Measurements from ENCODE around the gene SOX1.
A peak's percentile ranks its signal among the peaks of the same experiment; 100 is the strongest.

Gene SOX1

DNA sequence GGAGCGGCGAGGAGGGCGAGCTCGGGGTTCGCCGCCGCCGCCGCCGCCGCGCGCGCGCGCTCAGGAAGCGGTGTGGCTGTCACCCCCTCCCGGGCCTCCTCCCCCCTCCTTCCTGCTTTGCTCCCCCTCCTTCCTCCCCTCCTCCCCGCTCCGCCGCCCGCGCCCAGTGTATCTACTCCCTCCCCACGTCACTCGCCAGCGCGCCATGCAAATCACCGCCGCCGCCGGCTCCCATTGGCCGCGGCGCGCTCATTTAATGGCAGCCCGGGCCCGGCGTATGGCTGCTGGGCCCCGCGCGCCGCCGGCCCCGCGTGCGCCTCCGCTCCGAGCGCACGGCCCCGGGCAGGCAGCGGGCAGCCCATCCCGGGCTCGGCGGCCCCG is 335 bp upstream of the SOX1 start:
- Histone ChIP-seq H3K9ac (ENCODE audit: low read length) (no peak overlapping the region), H3K4me3 (ENCODE audit: low read length) (no peak overlapping the region), H3K27me3 (replicated peaks; ENCODE audit: control insufficient read depth, insufficient read depth, low read length) (peaks cover 68% of the 10 kb centered on the region), H3K4me1 (ENCODE audit: control insufficient read depth, insufficient read depth, low read length) (no peaks in the 10 kb centered on the region), H3K9me3 (ENCODE audit: control insufficient read depth, low read length) (no peaks in the 10 kb centered on the region), H3K36me3 (ENCODE audit: control insufficient read depth, insufficient read depth, low read length, severe bottlenecking) (no peaks in the 10 kb centered on the region)
- peak; percentile 38 for DNase-seq (ENCODE audit: low read depth)

DNA sequence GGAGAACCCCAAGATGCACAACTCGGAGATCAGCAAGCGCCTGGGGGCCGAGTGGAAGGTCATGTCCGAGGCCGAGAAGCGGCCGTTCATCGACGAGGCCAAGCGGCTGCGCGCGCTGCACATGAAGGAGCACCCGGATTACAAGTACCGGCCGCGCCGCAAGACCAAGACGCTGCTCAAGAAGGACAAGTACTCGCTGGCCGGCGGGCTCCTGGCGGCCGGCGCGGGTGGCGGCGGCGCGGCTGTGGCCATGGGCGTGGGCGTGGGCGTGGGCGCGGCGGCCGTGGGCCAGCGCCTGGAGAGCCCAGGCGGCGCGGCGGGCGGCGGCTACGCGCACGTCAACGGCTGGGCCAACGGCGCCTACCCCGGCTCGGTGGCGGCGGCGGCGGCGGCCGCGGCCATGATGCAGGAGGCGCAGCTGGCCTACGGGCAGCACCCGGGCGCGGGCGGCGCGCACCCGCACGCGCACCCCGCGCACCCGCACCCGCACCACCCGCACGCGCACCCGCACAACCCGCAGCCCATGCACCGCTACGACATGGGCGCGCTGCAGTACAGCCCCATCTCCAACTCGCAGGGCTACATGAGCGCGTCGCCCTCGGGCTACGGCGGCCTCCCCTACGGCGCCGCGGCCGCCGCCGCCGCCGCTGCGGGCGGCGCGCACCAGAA is 1.1 kb downstream of the SOX1 start:
- DNase-seq (ENCODE audit: low read depth), result no peak
- H3K27me3 ChIP-seq (replicated peaks; ENCODE audit: control insufficient read depth, insufficient read depth, low read length), result peaks cover 64% of the 10 kb centered on the region
- no peak overlapping the region for H3K9ac ChIP-seq (ENCODE audit: low read length)
- no peaks in the 10 kb centered on the region for H3K36me3 ChIP-seq (ENCODE audit: control insufficient read depth, insufficient read depth, low read length, severe bottlenecking)
- no peak overlapping the region for H3K4me3 ChIP-seq (ENCODE audit: low read length)
- H3K4me1 ChIP-seq (ENCODE audit: control insufficient read depth, insufficient read depth, low read length), result no peaks in the 10 kb centered on the region
- H3K9me3 ChIP-seq (ENCODE audit: control insufficient read depth, low read length), result no peaks in the 10 kb centered on the region

DNA sequence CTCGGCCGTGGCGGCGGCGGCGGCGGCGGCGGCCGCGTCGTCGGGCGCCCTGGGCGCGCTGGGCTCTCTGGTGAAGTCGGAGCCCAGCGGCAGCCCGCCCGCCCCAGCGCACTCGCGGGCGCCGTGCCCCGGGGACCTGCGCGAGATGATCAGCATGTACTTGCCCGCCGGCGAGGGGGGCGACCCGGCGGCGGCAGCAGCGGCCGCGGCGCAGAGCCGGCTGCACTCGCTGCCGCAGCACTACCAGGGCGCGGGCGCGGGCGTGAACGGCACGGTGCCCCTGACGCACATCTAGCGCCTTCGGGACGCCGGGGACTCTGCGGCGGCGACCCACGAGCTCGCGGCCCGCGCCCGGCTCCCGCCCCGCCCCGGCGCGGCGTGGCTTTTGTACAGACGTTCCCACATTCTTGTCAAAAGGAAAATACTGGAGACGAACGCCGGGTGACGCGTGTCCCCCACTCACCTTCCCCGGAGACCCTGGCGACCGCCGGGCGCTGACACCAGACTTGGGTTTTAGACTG is 1.7 kb downstream of the SOX1 start:
- H3K4me3 ChIP-seq (ENCODE audit: low read length), result no peak overlapping the region
- no peak for DNase-seq (ENCODE audit: low read depth)
- H3K9ac ChIP-seq (ENCODE audit: low read length), result no peak overlapping the region
- H3K36me3 ChIP-seq (ENCODE audit: control insufficient read depth, insufficient read depth, low read length, severe bottlenecking), result no peaks in the 10 kb centered on the region
- peaks cover 61% of the 10 kb centered on the region for H3K27me3 ChIP-seq (replicated peaks; ENCODE audit: control insufficient read depth, insufficient read depth, low read length)
- no peaks in the 10 kb centered on the region for H3K4me1 ChIP-seq (ENCODE audit: control insufficient read depth, insufficient read depth, low read length)
- no peaks in the 10 kb centered on the region for H3K9me3 ChIP-seq (ENCODE audit: control insufficient read depth, low read length)

DNA sequence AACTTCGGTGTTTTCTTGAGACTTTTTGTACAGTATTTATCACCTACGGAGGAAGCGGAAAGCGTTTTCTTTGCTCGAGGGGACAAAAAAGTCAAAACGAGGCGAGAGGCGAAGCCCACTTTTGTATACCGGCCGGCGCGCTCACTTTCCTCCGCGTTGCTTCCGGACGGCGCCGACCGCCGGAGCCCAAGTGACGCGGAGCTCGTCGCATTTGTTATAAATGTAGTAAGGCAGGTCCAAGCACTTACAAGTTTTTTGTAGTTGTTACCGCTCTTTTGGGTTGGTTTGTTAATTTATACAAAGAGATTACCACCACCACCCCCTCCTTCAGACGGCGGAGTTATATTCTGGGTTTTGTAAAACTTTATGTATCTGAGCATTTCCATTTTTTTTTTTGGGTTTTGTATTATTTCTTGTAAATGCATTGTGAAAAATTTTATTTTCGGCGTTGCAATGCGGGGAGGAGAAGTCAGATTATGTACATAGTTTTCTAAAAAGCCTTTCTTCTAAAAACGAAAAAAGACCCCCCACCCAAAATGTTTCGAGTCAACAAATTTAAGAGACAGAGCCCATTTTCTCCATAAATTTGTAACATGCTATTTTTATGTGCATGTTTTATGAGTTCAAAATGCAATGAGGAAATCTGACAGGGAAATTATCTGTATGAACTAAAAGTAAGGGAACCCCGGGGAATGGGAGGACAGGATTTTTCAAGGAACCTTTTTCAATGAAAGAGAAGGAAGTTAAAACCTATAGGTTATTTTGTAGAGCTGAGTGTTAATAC is 2.3 kb downstream of the SOX1 start:
- no peak overlapping the region for H3K4me3 ChIP-seq (ENCODE audit: low read length)
- no peak overlapping the region for H3K9ac ChIP-seq (ENCODE audit: low read length)
- no peaks in the 10 kb centered on the region for H3K4me1 ChIP-seq (ENCODE audit: control insufficient read depth, insufficient read depth, low read length)
- H3K27me3 ChIP-seq (replicated peaks; ENCODE audit: control insufficient read depth, insufficient read depth, low read length), result peaks cover 61% of the 10 kb centered on the region
- H3K36me3 ChIP-seq (ENCODE audit: control insufficient read depth, insufficient read depth, low read length, severe bottlenecking), result no peaks in the 10 kb centered on the region
- no peak for DNase-seq (ENCODE audit: low read depth)
- no peaks in the 10 kb centered on the region for H3K9me3 ChIP-seq (ENCODE audit: control insufficient read depth, low read length)

DNA sequence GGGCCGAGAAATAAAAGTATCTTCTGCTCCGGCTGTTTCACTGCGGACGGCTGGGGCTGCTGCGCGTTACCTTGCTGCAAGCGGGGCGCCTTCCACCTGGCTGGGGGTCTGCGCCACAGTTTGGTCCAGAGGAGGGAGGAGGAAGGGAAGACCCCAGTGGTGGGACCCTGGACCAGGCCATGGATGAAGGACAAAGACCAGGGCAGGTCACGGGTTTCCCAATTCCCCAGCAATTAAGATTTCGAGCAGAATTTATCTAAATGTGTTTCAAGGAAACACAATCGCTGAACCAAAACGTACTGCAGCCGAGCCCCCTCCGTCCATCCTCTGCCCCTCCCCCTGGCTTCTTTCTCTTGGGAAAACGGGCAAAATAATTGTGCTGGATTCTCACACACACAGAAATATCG is 2.9 kb downstream of the SOX1 start:
- H3K27me3 ChIP-seq (replicated peaks; ENCODE audit: control insufficient read depth, insufficient read depth, low read length), result peaks cover 61% of the 10 kb centered on the region
- H3K9me3 ChIP-seq (ENCODE audit: control insufficient read depth, low read length), result no peaks in the 10 kb centered on the region
- no peaks in the 10 kb centered on the region for H3K4me1 ChIP-seq (ENCODE audit: control insufficient read depth, insufficient read depth, low read length)
- no peak overlapping the region for H3K9ac ChIP-seq (ENCODE audit: low read length)
- no peak for DNase-seq (ENCODE audit: low read depth)
- no peaks in the 10 kb centered on the region for H3K36me3 ChIP-seq (ENCODE audit: control insufficient read depth, insufficient read depth, low read length, severe bottlenecking)
- no peak overlapping the region for H3K4me3 ChIP-seq (ENCODE audit: low read length)

DNA sequence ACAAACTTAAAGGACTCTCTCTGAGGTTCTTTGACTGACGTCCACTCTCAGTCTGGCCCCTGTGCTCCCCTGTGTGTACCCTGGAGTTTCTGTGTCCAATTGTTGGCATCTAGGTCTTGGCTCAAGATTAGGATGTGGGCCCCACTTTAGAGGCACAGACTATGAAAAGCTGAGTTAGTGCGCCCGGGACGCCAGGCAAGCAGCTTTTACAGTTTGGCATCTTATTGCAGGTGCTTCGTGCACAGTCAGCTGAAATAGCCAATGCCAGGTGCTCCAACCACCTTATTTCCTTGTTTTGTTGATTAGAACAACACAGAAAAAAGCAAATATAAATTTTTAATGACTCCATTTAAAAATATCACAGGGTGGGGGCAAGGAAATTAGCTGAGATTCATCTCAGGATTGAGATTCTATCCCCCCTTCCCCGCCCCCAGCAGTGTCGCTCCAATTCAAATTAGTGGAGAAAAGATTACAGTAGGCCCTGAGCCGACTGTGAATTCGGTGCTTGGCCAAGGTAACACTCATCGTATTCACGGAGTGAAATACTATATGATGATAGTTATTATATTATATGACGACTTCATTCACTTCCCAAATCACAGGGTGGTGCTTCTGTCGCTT is 4.3 kb downstream of the SOX1 start:
- Histone ChIP-seq H3K9ac (ENCODE audit: low read length) (no peak overlapping the region), H3K36me3 (ENCODE audit: control insufficient read depth, insufficient read depth, low read length, severe bottlenecking) (no peaks in the 10 kb centered on the region), H3K4me3 (ENCODE audit: low read length) (no peak overlapping the region), H3K4me1 (ENCODE audit: control insufficient read depth, insufficient read depth, low read length) (no peaks in the 10 kb centered on the region), H3K9me3 (ENCODE audit: control insufficient read depth, low read length) (no peaks in the 10 kb centered on the region), H3K27me3 (replicated peaks; ENCODE audit: control insufficient read depth, insufficient read depth, low read length) (peaks cover 61% of the 10 kb centered on the region)
- no peak for DNase-seq (ENCODE audit: low read depth)

DNA sequence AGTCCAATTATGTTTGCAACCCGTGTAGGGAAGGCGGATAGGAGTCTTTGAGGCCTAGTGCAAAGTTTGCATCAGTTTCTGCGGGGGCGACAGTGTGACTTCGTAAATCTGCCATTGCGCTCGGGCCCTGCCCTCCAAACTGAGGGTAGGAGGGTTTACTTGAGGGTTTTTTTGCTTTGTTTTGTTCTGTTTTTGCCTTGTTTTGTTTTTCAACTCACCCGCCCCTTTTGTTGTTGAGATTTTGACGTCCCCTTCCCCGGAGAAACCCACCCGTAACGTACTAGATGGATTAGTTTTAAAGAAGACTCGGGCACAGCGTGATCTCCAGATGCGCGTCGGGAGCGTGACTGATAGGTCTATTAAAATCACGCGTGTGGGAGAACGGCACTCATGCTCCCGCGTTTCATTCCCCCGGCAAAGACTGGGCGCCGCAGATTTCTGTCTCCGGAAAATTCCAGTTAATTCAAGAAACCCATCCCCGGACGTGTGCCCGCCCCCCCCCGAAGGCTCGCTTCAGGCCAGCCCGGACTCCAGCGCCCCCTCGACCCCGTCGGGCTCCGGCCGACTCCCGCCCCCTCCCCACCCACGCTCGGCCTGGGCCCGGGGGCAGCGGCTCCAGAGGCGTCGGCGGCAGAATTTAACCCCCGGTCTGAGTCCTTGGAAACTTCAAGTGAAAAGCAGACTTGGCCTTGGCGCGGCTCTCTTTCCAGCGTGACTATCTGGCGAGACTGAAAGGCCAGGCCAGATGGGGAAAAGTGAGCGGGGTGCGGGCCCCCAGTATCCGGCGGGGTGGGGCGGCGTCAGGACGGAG is 5.0 kb downstream of the SOX1 start:
- Histone ChIP-seq H3K4me3 (ENCODE audit: low read length) (no peak overlapping the region), H3K9ac (ENCODE audit: low read length) (no peak overlapping the region), H3K27me3 (replicated peaks; ENCODE audit: control insufficient read depth, insufficient read depth, low read length) (peaks cover 65% of the 10 kb centered on the region), H3K9me3 (ENCODE audit: control insufficient read depth, low read length) (no peaks in the 10 kb centered on the region), H3K36me3 (ENCODE audit: control insufficient read depth, insufficient read depth, low read length, severe bottlenecking) (no peaks in the 10 kb centered on the region), H3K4me1 (ENCODE audit: control insufficient read depth, insufficient read depth, low read length) (no peaks in the 10 kb centered on the region)
- DNase-seq (ENCODE audit: low read depth), result no peak

DNA sequence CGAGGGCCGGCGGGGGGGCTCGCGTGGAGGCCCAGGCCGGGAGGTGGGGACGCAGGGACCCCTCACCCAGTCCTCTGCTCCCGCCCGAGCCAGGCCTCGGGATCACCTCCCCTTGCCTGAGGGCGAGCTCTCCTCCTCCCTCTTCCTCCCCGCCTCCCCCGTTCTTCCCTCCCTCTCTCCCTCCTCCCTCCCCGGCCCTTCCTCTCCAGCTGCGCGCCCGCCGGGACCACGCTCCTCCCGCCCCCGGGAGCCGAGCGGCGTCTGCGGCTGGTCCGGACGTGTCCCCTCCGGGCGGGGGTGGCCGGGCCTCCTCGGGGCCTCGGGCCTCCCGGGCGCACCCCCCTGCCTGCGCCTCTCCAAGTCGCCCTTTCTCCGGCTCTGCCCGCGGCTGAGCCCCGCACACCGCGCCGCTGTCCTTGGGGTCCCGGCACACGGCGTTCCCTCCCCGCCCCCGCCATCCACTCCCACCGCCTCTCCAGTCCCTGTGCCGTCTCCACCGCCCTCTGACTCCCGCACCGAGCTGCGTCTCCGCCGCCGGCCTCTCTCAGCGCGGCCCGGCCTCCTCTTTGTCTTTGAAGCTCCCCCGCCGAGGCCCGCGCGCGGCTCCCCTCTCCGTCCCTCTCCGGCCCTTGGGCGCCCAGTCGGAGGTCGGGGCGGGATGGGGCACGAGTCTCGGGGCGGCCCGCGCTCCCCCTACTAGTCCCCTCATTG is 5.7 kb downstream of the SOX1 start:
- Histone ChIP-seq H3K9me3 (ENCODE audit: control insufficient read depth, low read length) (no peaks in the 10 kb centered on the region), H3K4me1 (ENCODE audit: control insufficient read depth, insufficient read depth, low read length) (no peaks in the 10 kb centered on the region), H3K27me3 (replicated peaks; ENCODE audit: control insufficient read depth, insufficient read depth, low read length) (peaks cover 67% of the 10 kb centered on the region), H3K4me3 (ENCODE audit: low read length) (no peak overlapping the region), H3K9ac (ENCODE audit: low read length) (no peak overlapping the region), H3K36me3 (ENCODE audit: control insufficient read depth, insufficient read depth, low read length, severe bottlenecking) (no peaks in the 10 kb centered on the region)
- no peak for DNase-seq (ENCODE audit: low read depth)

DNA sequence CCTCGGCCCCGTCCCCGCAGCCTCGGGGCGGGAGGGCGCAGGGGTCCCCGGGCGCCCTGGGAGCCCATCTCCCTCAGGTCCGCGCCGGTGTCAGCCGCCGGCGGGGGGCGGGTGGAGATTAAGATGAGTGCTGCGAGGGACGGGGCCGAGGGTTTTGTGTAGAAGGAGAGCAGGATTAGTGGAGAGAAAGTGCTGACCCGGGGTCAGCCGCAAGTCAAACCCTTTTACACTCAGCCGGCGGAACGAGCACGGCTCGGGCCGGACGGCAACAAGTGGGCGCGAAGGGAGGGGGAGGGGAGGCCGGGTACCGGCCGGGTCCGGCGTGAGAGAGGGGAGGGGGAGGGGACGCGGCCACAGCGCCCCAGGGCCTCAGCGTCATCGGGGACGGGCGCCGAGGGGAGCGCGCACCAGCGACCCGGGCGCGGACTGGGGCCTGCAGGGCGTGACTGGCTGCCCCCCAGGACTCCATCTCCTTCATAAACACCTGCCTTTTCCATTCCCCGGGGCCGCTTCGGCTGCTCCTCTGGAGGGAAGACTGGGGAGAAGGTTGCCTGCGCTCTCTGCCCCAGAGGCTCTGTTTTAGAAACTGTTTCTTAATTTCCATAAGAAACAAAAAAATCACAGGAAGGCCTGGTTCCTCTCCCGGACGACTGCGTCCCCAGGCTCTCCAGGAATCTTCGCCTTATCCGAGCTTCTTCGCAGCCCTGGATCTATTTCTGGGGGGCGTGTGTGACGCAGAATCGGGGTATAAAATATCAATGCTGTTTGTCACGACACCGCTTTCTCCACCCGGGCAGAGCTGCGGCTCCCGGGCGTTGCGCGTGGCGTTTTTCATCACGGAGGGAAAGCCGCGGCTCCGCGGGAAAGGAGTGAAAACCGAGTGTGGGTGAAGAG is 6.5 kb downstream of the SOX1 start:
- Histone ChIP-seq H3K4me3 (ENCODE audit: low read length) (no peak overlapping the region), H3K9me3 (ENCODE audit: control insufficient read depth, low read length) (no peaks in the 10 kb centered on the region), H3K36me3 (ENCODE audit: control insufficient read depth, insufficient read depth, low read length, severe bottlenecking) (no peaks in the 10 kb centered on the region), H3K4me1 (ENCODE audit: control insufficient read depth, insufficient read depth, low read length) (no peaks in the 10 kb centered on the region), H3K9ac (ENCODE audit: low read length) (no peak overlapping the region), H3K27me3 (replicated peaks; ENCODE audit: control insufficient read depth, insufficient read depth, low read length) (peaks cover 71% of the 10 kb centered on the region)
- no peak for DNase-seq (ENCODE audit: low read depth)

Measured in adipocyte (in vitro differentiated cells).